Lower leg skin (tissue), 4 donors: ENCODE data around the gene SCRN2. TPM values are rescaled to one million over a fixed set of nuclear protein-coding genes. Genes with fewer than 3 reads are reported as not detected.

Experiments used
- DNase-seq, 2 donors: peaks; one replicate each; pipeline ENCODE4 v3.0.0-alpha.2; 2019; ENCODE audit warnings: low spot score in 2 of 2
- H3K4me3 ChIP-seq: fragments of 200-600 bp; sonication (generic); 2 replicates; pipeline ENCODE4 v1.5.1; 2017; ENCODE audit warnings: mild to moderate bottlenecking, low read depth; ENCODE audit not compliant: poor library complexity, severe bottlenecking
- CTCF ChIP-seq, 3 donors: fragments of 450-650 bp; IDR thresholded peaks; one replicate each; pipeline ENCODE4 v1.5.1; 2016; ENCODE audit warnings: antibody characterized with exemption in 3 of 3, mild to moderate bottlenecking in 3 of 3, moderate library complexity in 2 of 3
- POLR2A ChIP-seq, 2 donors: fragments of 450-650 bp; IDR thresholded peaks; one replicate each; pipeline ENCODE4 v1.6.1; 2016 to 2017; ENCODE audit warnings: antibody characterized with exemption in 2 of 2, mild to moderate bottlenecking in 1 of 2, moderate library complexity in 1 of 2
- WGBS, 2 donors: methylation state at CpG; one replicate each; pipeline ENCODE4 v1.1.5; 2018; 5-methylcytosine and 5-hydroxymethylcytosine counted together
- intact Hi-C: fragments of 100-400 bp; cut with DNase I; formaldehyde crosslinking; loops from one replicate; pipeline ENCODE4 v1.15.0; 2023; ENCODE audit warnings: low total_unique reads
- total RNA-seq, 4 donors: library from RNA; depleted of rRNA; stranded (reverse); fragments of >200 nt; gene quantifications; one replicate each; pipeline ENCODE4 v1.1.0, GENCODE V29; 2016

SCRN2 gene
- total RNA-seq, 4 donors from 2014 or later: 23.1 to 37.9 (median 28.3) TPM

- intact Hi-C loops: loop anchor here (2.0 kb wide), 1 partner anchor 44 kb away; no protein-coding TSS in a partner anchor
- DNase-seq: no peak
- 87 to 100% methylated on average over 3 to 5 of the region's 6 CpGs for WGBS, 2 donors
- TF ChIP-seq CTCF (IDR thresholded peaks at IDR 0.05): no peak
- no peak for TF ChIP-seq POLR2A (IDR thresholded peaks at IDR 0.05)
- no peak overlapping the region for H3K4me3 ChIP-seq
Observed at GRCh38 chr17:47836601-47837000, 4.5 kb downstream of the SCRN2 start.

- WGBS, 2 donors: 57 to 70% methylated on average over 5 of the region's 5 CpGs
- intact Hi-C loops: no loop called here
- TF ChIP-seq POLR2A (IDR thresholded peaks at IDR 0.05): no peak
- no peak for TF ChIP-seq CTCF (IDR thresholded peaks at IDR 0.05)
- no peak for DNase-seq
- H3K4me3 ChIP-seq: no peak overlapping the region
Observed at GRCh38 chr17:47834756-47835155, 6.3 kb downstream of the SCRN2 start.

- TF ChIP-seq POLR2A (IDR thresholded peaks at IDR 0.05) (no peak), CTCF (IDR thresholded peaks at IDR 0.05) (no peak)
- intact Hi-C loops: no loop called here
- WGBS, 2 donors: 12 to 20% methylated on average over 7 of the region's 7 CpGs
- peak overlapping the region; percentile 16 for H3K4me3 ChIP-seq
- no peak for DNase-seq
Observed at GRCh38 chr17:47831934-47832327, 9.1 kb downstream of the SCRN2 start.

GRCh38 chr17:47831003-47831933 lies 9.8 kb downstream of the SCRN2 start, which contains the start of the genes LRRC46 and MRPL10:
LRRC46 (plus strand) TSS chr17:47831670; CDS start chr17:47831990, 320 bp downstream.
MRPL10 (minus strand) TSS chr17:47831541; CDS start chr17:47831511, 30 bp downstream.
- DNase-seq: peak; percentile 86 to 98
- intact Hi-C loops: no loop called here
- peak within 1 kb of the TSS; percentile 55 for H3K4me3 ChIP-seq
- WGBS, 2 donors: 0 to 1% methylated on average over 34 to 39 of the region's 42 CpGs
- TF ChIP-seq CTCF (IDR thresholded peaks at IDR 0.05): no peak
- TF ChIP-seq POLR2A (IDR thresholded peaks at IDR 0.05): peak in 1 of 2 donors; percentile 51

GRCh38 chr17:47830396-47831002 lies 10.6 kb downstream of the SCRN2 start:
- H3K4me3 ChIP-seq: peak overlapping the region; percentile 55
- intact Hi-C loops: no loop called here
- TF ChIP-seq POLR2A (IDR thresholded peaks at IDR 0.05) (no peak), CTCF (IDR thresholded peaks at IDR 0.05) (no peak)
- WGBS, 2 donors: 74 to 76% methylated on average over 18 of the region's 18 CpGs
- no peak for DNase-seq
